IMR-90 (cell line): Measurements from ENCODE around the gene C10orf105.

ENCODE experiments used
- BHLHE40 ChIP-seq: fragments of 150-350 bp; IDR thresholded peaks from 2 replicates; pipeline ENCODE4 v1.6.1; 2016; ENCODE audit warnings: mild to moderate bottlenecking, low read depth, low read length
- MAZ ChIP-seq: IDR thresholded peaks from 2 replicates; pipeline ENCODE4 v1.6.1; 2012; ENCODE audit warnings: low read depth, mild to moderate bottlenecking, low read length, improper control_type of control experiment, moderate library complexity, borderline replicate concordance
- MXI1 ChIP-seq: IDR thresholded peaks from 2 replicates; pipeline ENCODE4 v1.6.1; 2012; ENCODE audit warnings: low read depth, mild to moderate bottlenecking, low read length, moderate library complexity, borderline replicate concordance
- POLR2A ChIP-seq: IDR thresholded peaks from 2 replicates; pipeline ENCODE4 v1.6.1; 2012; ENCODE audit warnings: mild to moderate bottlenecking, low read depth, low read length
- RAD21 ChIP-seq: IDR thresholded peaks from 2 replicates; pipeline ENCODE4 v1.6.1; 2012; ENCODE audit warnings: low read length, improper control_type of control experiment
- RCOR1 ChIP-seq: IDR thresholded peaks from 2 replicates; pipeline ENCODE4 v1.6.1; 2012; ENCODE audit warnings: mild to moderate bottlenecking, low read length, improper control_type of control experiment; ENCODE audit not compliant: insufficient replicate concordance
- SMC3 ChIP-seq: fragments of 150-350 bp; IDR thresholded peaks from 2 replicates; pipeline ENCODE4 v1.6.1; 2016; ENCODE audit warnings: low read depth, mild to moderate bottlenecking, antibody characterized with exemption, low read length, moderate library complexity
- TF ChIP-seq, protein P1 (sequence below): conservative IDR thresholded peaks from 2 replicates; pipeline ENCODE4 v1.5.1; 2012; ENCODE audit warnings: mild to moderate bottlenecking, low read depth, low read length, improper control_type of control experiment
- TF ChIP-seq, protein P2 (sequence below): fragments of 150-350 bp; IDR thresholded peaks from 2 replicates; pipeline ENCODE4 v1.6.1; 2017; ENCODE audit warnings: mild to moderate bottlenecking, antibody characterized with exemption, low read length, low read depth

DNA sequence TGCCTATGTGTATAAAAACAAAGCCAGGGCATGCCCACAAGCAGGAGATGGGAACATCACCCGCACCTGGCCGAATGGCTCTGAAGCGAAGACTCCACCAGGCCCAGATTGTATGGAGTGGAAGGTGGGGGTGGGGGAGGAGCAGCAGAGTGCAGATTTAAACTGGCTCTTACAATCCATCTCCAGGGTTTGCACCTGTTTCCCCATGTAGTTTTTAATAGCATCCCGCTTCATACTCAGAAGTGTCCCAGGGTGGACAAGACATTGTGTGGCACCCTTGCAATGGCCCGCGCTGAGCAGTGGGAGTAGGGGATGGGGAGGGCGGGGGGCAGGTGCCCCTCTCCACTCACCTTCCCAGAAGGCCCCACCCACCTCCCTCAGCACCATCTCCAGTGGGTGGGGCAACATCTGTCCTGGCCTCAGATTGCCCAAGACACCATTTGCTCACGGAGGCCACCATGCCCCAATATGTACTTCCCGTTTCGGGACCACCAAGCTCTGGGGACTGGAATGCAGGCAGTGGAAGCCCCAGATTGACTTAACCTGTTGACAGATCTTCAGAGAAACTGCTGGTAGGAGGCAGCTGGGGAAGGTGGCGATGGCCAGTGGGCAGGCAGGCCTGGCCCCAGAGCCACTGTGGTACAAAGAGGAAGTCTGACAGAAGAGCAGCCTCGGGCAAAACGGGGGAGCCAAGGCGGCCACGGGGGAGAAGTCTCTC, 30.7 kb upstream of the C10orf105 start:
- TF ChIP-seq MAZ (no peak), RCOR1 (no peak), POLR2A (no peak), SMC3 (no peak), RAD21 (no peak), MXI1 (no peak), BHLHE40 (no peak)
- TF ChIP-seq, protein P1, sequence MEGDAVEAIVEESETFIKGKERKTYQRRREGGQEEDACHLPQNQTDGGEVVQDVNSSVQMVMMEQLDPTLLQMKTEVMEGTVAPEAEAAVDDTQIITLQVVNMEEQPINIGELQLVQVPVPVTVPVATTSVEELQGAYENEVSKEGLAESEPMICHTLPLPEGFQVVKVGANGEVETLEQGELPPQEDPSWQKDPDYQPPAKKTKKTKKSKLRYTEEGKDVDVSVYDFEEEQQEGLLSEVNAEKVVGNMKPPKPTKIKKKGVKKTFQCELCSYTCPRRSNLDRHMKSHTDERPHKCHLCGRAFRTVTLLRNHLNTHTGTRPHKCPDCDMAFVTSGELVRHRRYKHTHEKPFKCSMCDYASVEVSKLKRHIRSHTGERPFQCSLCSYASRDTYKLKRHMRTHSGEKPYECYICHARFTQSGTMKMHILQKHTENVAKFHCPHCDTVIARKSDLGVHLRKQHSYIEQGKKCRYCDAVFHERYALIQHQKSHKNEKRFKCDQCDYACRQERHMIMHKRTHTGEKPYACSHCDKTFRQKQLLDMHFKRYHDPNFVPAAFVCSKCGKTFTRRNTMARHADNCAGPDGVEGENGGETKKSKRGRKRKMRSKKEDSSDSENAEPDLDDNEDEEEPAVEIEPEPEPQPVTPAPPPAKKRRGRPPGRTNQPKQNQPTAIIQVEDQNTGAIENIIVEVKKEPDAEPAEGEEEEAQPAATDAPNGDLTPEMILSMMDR: no peak
- TF ChIP-seq, protein P2, sequence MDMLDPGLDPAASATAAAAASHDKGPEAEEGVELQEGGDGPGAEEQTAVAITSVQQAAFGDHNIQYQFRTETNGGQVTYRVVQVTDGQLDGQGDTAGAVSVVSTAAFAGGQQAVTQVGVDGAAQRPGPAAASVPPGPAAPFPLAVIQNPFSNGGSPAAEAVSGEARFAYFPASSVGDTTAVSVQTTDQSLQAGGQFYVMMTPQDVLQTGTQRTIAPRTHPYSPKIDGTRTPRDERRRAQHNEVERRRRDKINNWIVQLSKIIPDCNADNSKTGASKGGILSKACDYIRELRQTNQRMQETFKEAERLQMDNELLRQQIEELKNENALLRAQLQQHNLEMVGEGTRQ: no peak
